A549 treated with ZK216348 at 1 μM for 4 hours (cell line): ENCODE data around the gene CCT6A. TPM values are rescaled to one million over a fixed set of nuclear protein-coding genes. Genes with fewer than 3 reads are reported as not detected.

Experiments
- total RNA-seq: library from RNA; stranded (reverse); fragments of 200-300 nt; extraction: Qiagen RNA extraction; gene quantifications from 5 replicates; pipeline ENCODE4 v1.2.3, GENCODE V29; 2022; ENCODE audit warnings: low read depth

CCT6A gene
- total RNA-seq, result 235 to 313 TPM (median 269 TPM) in 5 replicates

GRCh38 chr7:56051339-56052191 is at the start of gene CCT6A, which contains the start of gene PSPH:
TSS of gene CCT6A (plus strand) at chr7:56051765. CDS start at chr7:56051849, 84 bp downstream.
TSS of gene PSPH (minus strand) at chr7:56051444. CDS start at chr7:56021212, 30,232 bp downstream.

GRCh38 chr7:56063882-56064625 is 12.5 kb downstream of the CCT6A start, which contains the start of gene SUMF2:
TSS of gene SUMF2 (plus strand) at chr7:56064286. CDS start at chr7:56064312, 26 bp downstream.

GRCh38 chr7:56092789-56093531 is 41.4 kb downstream of the CCT6A start, which contains the start of gene PHKG1:
TSS of gene PHKG1 (minus strand) at chr7:56092952. CDS start at chr7:56088941, 4,011 bp downstream.

GRCh38 chr7:56106108-56107073 is 54.8 kb downstream of the CCT6A start, which contains the start of gene CHCHD2:
TSS of gene CHCHD2 (minus strand) at chr7:56106476. CDS start at chr7:56106413, 63 bp downstream.

Other genes with a start within 250 kb of the CCT6A start
- gene SEPTIN14, start 189.0 kb upstream of the CCT6A start, total RNA-seq, result not detected in 5 replicates
- gene ZNF713, start 164.3 kb upstream of the CCT6A start, total RNA-seq, result 0.56 to 1.5 TPM (median 0.72 TPM) in 5 replicates
- gene MRPS17, start 99.9 kb upstream of the CCT6A start, total RNA-seq, result 23.3 to 34.8 TPM (median 25.7 TPM) in 5 replicates
- 32.6 to 60.1 TPM (median 47.2 TPM) in 5 replicates for gene NIPSNAP2, start 87.2 kb upstream of the CCT6A start, total RNA-seq
- gene PSPH, start 321 bp upstream of the CCT6A start, total RNA-seq, result 21.5 to 32.4 TPM (median 25.5 TPM) in 5 replicates
- 109 to 117 TPM (median 111 TPM) in 5 replicates for gene SUMF2, start 12.5 kb downstream of the CCT6A start, total RNA-seq
- gene PHKG1, start 41.2 kb downstream of the CCT6A start, total RNA-seq, result 0.12 to 0.68 TPM (median 0.52 TPM) in 5 replicates
- gene CHCHD2, start 54.7 kb downstream of the CCT6A start, total RNA-seq, result 519 to 707 TPM (median 628 TPM) in 5 replicates
- gene NUPR2, start 64.7 kb downstream of the CCT6A start, total RNA-seq, result not detected in 5 replicates